Measurements from ENCODE around the gene PTDSS2.

Gene PTDSS2

GRCh38 chr11:501683-502287, 51.7 kb downstream of the PTDSS2 start:
- DNase-seq (ENCODE audit: low read depth): no peak
- TF ChIP-seq CTCF (conservative IDR thresholded peaks at IDR 0.05; ENCODE audit: low read length): no peak
- no peak overlapping the region for H3K4me3 ChIP-seq (ENCODE audit: low read length)

GRCh38 chr11:502288-503178, 52.5 kb downstream of the PTDSS2 start:
- peak overlapping the region; percentile 91 for H3K4me3 ChIP-seq (ENCODE audit: low read length)
- no peak for TF ChIP-seq CTCF (conservative IDR thresholded peaks at IDR 0.05; ENCODE audit: low read length)
- no peak for DNase-seq (ENCODE audit: low read depth)

- DNase-seq (ENCODE audit: low read depth): peak; percentile 87
- H3K4me3 ChIP-seq (ENCODE audit: low read length): peak overlapping the region; percentile 91
- no peak for TF ChIP-seq CTCF (conservative IDR thresholded peaks at IDR 0.05; ENCODE audit: low read length)
These were observed 53.3 kb downstream of the PTDSS2 start for GRCh38 chr11:503179-503981.

- DNase-seq (ENCODE audit: low read depth): peak; percentile 61
- peak overlapping the region; percentile 91 for H3K4me3 ChIP-seq (ENCODE audit: low read length)
- TF ChIP-seq CTCF (conservative IDR thresholded peaks at IDR 0.05; ENCODE audit: low read length): no peak
These were observed 54.2 kb downstream of the PTDSS2 start for GRCh38 chr11:504053-504993.

GRCh38 chr11:504994-505344, 54.9 kb downstream of the PTDSS2 start:
- no peak for TF ChIP-seq CTCF (conservative IDR thresholded peaks at IDR 0.05; ENCODE audit: low read length)
- H3K4me3 ChIP-seq (ENCODE audit: low read length): peak overlapping the region; percentile 91
- DNase-seq (ENCODE audit: low read depth): no peak

- peak overlapping the region; percentile 91 for H3K4me3 ChIP-seq (ENCODE audit: low read length)
- DNase-seq (ENCODE audit: low read depth): peak; percentile 99
- TF ChIP-seq CTCF (conservative IDR thresholded peaks at IDR 0.05; ENCODE audit: low read length): no peak
These were observed 56.3 kb downstream of the PTDSS2 start for GRCh38 chr11:506238-506994.

Measured in AG10803 (cell line).